Small intestine (tissue), 7 donors: ENCODE results near the gene TNFSF12. TPM values are rescaled to one million over a fixed set of nuclear protein-coding genes. Genes with fewer than 3 reads are reported as not detected.
A peak's percentile ranks its signal among the peaks of the same experiment; 100 is the strongest.

ENCODE experiments used
- DNase-seq, 2 donors: peaks; one replicate each; pipeline versions ENCODE4 v3.0.0 to v3.0.0-alpha.2; 2013
- FAIRE-seq: peaks from 2 replicates; lab custom pipeline; 2012; peaks lifted over from hg19 to GRCh38; lab: Jason Lieb, UNC
- H3K27ac ChIP-seq, 3 donors: one replicate each; pipeline ENCODE4 v1.5.1; 2013; ENCODE audit warnings: low read length in 2 of 3, mild to moderate bottlenecking in 2 of 3, control low read depth in 1 of 3, inconsistent platforms in 1 of 3, low read depth in 1 of 3, moderate library complexity in 1 of 3
- H3K27me3 ChIP-seq, 3 donors: one replicate each; pipeline ENCODE4 v1.6.1; 2013; ENCODE audit warnings: low read length in 3 of 3, inconsistent platforms in 1 of 3; ENCODE audit not compliant: control insufficient read depth in 3 of 3, insufficient read depth in 3 of 3
- H3K36me3 ChIP-seq, 3 donors: one replicate each; pipeline ENCODE4 v1.6.1; 2013; ENCODE audit warnings: low read length in 3 of 3, inconsistent platforms in 1 of 3, low read depth in 1 of 3, mild to moderate bottlenecking in 1 of 3, moderate library complexity in 1 of 3; ENCODE audit not compliant: control insufficient read depth in 3 of 3, insufficient read depth in 2 of 3
- H3K4me1 ChIP-seq, 3 donors: one replicate each; pipeline ENCODE4 v1.6.1; 2013; ENCODE audit warnings: low read length in 2 of 3, inconsistent platforms in 1 of 3, low read depth in 1 of 3, mild to moderate bottlenecking in 1 of 3, moderate library complexity in 1 of 3; ENCODE audit not compliant: control insufficient read depth in 3 of 3, insufficient read depth in 2 of 3
- H3K4me3 ChIP-seq, 3 donors: one replicate each; pipeline ENCODE4 v1.5.1; 2013; ENCODE audit warnings: low read length in 3 of 3, control low read depth in 1 of 3, inconsistent platforms in 1 of 3, low read depth in 1 of 3, mild to moderate bottlenecking in 1 of 3, moderate library complexity in 1 of 3
- H3K9me3 ChIP-seq, 2 donors: one replicate each; pipeline ENCODE4 v1.6.1; 2013; ENCODE audit warnings: low read depth in 1 of 2, low read length in 1 of 2; ENCODE audit not compliant: control insufficient read depth in 2 of 2, insufficient read depth in 1 of 2
- WGBS, 3 donors: extraction: QIAGEN DNeasy Blood & Tissue Kit; methylation state at CpG; one replicate each; pipeline ENCODE4 v1.1.7; 2013; 5-methylcytosine and 5-hydroxymethylcytosine counted together
- polyA plus RNA-seq, 4 donors: library from polyadenylated mRNA; stranded (reverse) in 3 of 4; unstranded in 1 of 4; fragments of 200-250 nt in 3 of 4; fragments of 120-200 nt in 1 of 4; gene quantifications; one replicate each; pipeline versions ENCODE4 v1.2.1 to v1.2.3, GENCODE V29; 2013
- donor health status: healthy with polysubstance abuse.
- donor health status: control.
- donor health status: control.
- donor health status: Bipolar disorder and iron deficiency.
- donor health status: healthy.

The TNFSF12 gene
- polyA plus RNA-seq, 4 donors, result 8.1 to 31.1 (median 22.1) TPM

DNA sequence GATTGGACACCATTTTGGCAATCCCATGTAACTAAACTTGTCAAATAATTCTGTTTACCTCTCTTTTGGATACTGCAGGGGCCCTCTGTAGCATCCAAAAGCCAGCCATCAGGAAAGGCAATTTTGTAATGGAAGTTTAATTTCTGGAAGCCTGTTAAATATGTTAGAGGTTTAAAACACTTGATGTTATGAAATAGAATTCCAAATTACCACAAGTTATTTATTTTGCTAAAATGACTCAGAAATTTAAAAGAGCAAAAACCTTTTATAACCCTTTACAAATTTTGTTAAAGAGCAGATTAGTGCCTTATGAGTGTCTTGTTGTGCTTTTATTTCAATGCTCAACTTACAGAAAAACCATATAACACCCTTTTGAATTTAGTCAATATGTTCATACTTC lies 20.0 kb upstream of the TNFSF12 start:
- peaks cover 0 to 33% of the 10 kb centered on the region in 2 donors for H3K9me3 ChIP-seq
- DNase-seq, result no peak
- peaks cover 0 to 3% (median 0%) of the 10 kb centered on the region in 3 donors for H3K4me1 ChIP-seq
- no peak overlapping the region for H3K27ac ChIP-seq
- no peak overlapping the region for H3K4me3 ChIP-seq
- no peaks in the 10 kb centered on the region for H3K27me3 ChIP-seq
- no peaks in the 10 kb centered on the region for H3K36me3 ChIP-seq
- no peak for FAIRE-seq

- Histone ChIP-seq H3K27ac (no peak overlapping the region), H3K4me3 (no peak overlapping the region), H3K4me1 (peaks cover 0 to 3% (median 0%) of the 10 kb centered on the region in 3 donors), H3K36me3 (no peaks in the 10 kb centered on the region), H3K27me3 (no peaks in the 10 kb centered on the region), H3K9me3 (peaks cover 0 to 35% of the 10 kb centered on the region in 2 donors)
- no peak for FAIRE-seq
- no peak for DNase-seq
- WGBS, 3 donors, result 76 to 92% (median 90%) methylated on average over 6 of the region's 6 CpGs
These were observed 18.6 kb upstream of the TNFSF12 start for GRCh38 chr17:7530023-7530900.

DNA sequence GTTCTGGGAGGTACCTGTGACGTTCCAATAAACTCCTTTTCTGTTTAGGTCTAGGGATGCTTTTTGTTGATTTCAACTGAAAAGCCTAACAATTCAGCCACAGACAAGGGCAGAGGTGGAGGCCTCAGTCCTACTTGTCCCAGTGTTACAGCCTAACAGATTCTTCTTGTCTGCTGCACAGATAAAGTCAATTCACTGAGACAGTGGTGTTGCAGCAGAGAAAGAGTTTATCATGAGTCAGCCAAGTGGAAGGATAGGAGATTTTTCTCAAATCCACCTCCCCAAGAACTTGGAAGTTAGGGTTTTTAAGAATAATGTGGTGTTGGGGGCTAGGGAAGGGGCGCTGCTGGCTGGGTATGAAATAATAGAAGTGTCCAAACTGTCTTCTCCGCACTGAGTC lies 10.8 kb upstream of the TNFSF12 start:
- no peak for FAIRE-seq
- Histone ChIP-seq H3K9me3 (peaks cover 0 to 22% of the 10 kb centered on the region in 2 donors), H3K4me1 (peaks cover 0 to 7% (median 0%) of the 10 kb centered on the region in 3 donors), H3K36me3 (no peaks in the 10 kb centered on the region), H3K27ac (no peak overlapping the region), H3K4me3 (no peak overlapping the region), H3K27me3 (no peaks in the 10 kb centered on the region)
- 74 to 93% (median 85%) methylated on average over 3 of the region's 3 CpGs for WGBS, 3 donors
- no peak for DNase-seq

GRCh38 chr17:7538891-7539545 lies 9.8 kb upstream of the TNFSF12 start:
- FAIRE-seq (no peak), DNase-seq (peak in 1 of 2 donors; percentile 35)
- peaks cover 0 to 19% of the 10 kb centered on the region in 2 donors for H3K9me3 ChIP-seq

DNA sequence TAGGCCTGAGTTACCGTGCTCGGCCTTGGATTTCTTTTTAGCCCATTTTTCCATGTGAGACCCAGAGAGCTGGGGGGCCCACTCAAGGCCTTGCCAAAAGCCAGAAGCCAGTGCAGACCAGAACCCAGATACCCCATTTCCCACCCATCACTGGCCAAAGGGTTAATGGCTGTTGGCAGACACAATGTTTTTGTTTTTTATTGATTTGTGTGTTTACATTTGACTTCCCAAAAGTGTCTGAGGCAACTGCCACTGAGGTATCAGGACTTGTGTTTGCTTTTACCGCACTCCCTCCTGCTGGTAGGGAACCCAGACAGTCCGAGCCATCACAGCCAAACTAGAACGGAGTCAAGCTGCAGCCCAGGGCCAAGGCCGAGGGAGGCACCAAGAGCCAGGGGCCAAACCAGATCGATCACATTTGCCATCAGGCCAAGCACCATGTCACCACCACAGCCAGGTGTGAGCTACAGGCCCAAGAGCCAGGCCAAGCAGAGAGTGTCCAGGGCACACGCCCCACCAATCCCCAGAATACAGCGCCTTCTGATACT lies 7.7 kb upstream of the TNFSF12 start:
- DNase-seq, result no peak
- H3K36me3 ChIP-seq, result no peaks in the 10 kb centered on the region
- 91 to 94% (median 93%) methylated on average over 9 of the region's 9 CpGs for WGBS, 3 donors
- no peaks in the 10 kb centered on the region for H3K27me3 ChIP-seq
- H3K4me3 ChIP-seq, result no peak overlapping the region
- no peak overlapping the region for H3K27ac ChIP-seq
- peaks cover 0 to 7% (median 0%) of the 10 kb centered on the region in 3 donors for H3K4me1 ChIP-seq
- FAIRE-seq, result no peak
- peaks cover 0 to 19% of the 10 kb centered on the region in 2 donors for H3K9me3 ChIP-seq

More at GRCh38 chr17:7538891-7539545, 9.8 kb upstream of the TNFSF12 start:
- peak overlapping the region in 1 of 3 donors; percentile 3 for H3K27ac ChIP-seq
- no peaks in the 10 kb centered on the region for H3K27me3 ChIP-seq
- peaks cover 0 to 7% (median 0%) of the 10 kb centered on the region in 3 donors for H3K4me1 ChIP-seq
- no peaks in the 10 kb centered on the region for H3K36me3 ChIP-seq
- WGBS, 3 donors, result 71 to 81% (median 78%) methylated on average over 11 of the region's 11 CpGs
- H3K4me3 ChIP-seq, result no peak overlapping the region

- H3K4me1 ChIP-seq, result peaks cover 0 to 14% (median 0%) of the 10 kb centered on the region in 3 donors
- H3K27ac ChIP-seq, result no peak overlapping the region
- H3K36me3 ChIP-seq, result no peaks in the 10 kb centered on the region
- no peaks in the 10 kb centered on the region for H3K27me3 ChIP-seq
- 68 to 75% (median 70%) methylated on average over 6 of the region's 6 CpGs for WGBS, 3 donors
- no peak for DNase-seq
- no peak for FAIRE-seq
- H3K9me3 ChIP-seq, result no peaks in the 10 kb centered on the region
- no peak overlapping the region for H3K4me3 ChIP-seq
These were observed 3.9 kb upstream of the TNFSF12 start for GRCh38 chr17:7544911-7545310.

DNA sequence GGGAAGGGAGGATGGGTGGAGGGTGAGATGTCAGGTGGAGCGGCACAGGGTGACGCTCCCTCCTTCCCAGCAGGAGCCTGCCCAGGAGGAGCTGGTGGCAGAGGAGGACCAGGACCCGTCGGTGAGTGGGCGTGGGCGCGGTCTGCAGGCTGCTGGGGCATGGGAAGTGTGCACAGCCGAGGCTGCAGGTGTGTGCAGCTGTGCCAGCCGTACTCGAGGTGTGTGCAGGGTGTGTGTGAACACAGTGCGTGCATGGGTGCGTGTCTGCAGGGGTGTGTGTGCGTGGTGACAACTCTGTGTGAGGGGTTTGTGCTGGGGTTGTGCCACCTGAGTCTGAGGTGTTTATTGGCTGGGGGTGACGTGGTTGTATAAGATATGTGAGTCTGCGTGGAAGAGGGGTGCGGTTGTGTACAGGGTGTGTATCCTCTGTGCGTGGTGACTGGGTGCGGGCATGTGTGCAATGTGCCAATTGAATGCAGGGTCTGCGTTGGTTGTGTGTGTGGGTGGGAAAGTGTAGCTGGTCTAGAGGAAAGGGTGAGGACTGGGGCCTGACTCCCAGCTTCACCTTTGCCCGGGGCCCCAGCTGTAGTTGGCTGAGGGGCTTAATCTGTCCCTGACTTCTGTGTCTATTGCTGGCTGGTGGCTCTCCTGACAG lies 670 bp downstream of the TNFSF12 start:
- no peak for FAIRE-seq
- H3K4me1 ChIP-seq, result peaks cover 2 to 48% (median 2%) of the 10 kb centered on the region in 3 donors
- no peaks in the 10 kb centered on the region for H3K9me3 ChIP-seq
- H3K4me3 ChIP-seq, result peak overlapping the region; percentile 44 to 76 (median 70)
- H3K36me3 ChIP-seq, result peaks cover 0 to 15% (median 0%) of the 10 kb centered on the region in 3 donors
- DNase-seq, result peak; percentile 59 to 80
- H3K27ac ChIP-seq, result peak overlapping the region; percentile 71 to 90 (median 88)
- WGBS, 3 donors, result 13 to 22% (median 14%) methylated on average over 20 of the region's 20 CpGs
- H3K27me3 ChIP-seq, result no peaks in the 10 kb centered on the region

DNA sequence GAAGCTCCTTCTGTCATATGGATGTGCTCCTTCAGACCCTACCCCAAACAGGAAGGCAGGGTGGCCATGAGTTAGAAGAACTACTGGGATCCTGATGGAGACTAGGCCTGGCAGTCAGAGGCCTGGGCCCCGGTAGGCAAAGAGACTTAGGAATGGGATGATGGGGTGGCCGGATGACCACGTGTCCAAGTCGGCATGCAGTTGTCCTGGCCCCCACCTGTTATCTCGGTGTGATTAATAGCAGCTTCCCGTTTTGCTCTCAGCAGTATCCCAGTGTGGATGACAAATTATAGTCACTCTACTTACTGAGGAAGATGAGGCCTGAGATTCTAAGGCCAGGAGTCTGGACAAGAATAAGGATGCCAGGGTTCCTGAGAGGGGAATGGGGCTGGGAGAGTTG lies 1.5 kb downstream of the TNFSF12 start:
- Histone ChIP-seq H3K27ac (peak overlapping the region in 2 of 3 donors; percentile 88 to 90), H3K27me3 (no peaks in the 10 kb centered on the region), H3K9me3 (no peaks in the 10 kb centered on the region), H3K36me3 (peaks cover 0 to 18% (median 0%) of the 10 kb centered on the region in 3 donors), H3K4me3 (no peak overlapping the region), H3K4me1 (peaks cover 2 to 48% (median 2%) of the 10 kb centered on the region in 3 donors)
- WGBS, 3 donors, result 50 to 65% (median 57%) methylated on average over 6 of the region's 6 CpGs
- DNase-seq, result peak in 1 of 2 donors; percentile 64
- no peak for FAIRE-seq
